ENCODE data around the gene LPCAT2. TPM values are rescaled to one million over a fixed set of nuclear protein-coding genes. Genes with fewer than 3 reads are reported as not detected.

Gene LPCAT2
- total and polyA plus RNA-seq, 2 donors (not counting 1 experiment from before 2014, with no cell fraction given), result 10.2 to 17.8 TPM

DNA sequence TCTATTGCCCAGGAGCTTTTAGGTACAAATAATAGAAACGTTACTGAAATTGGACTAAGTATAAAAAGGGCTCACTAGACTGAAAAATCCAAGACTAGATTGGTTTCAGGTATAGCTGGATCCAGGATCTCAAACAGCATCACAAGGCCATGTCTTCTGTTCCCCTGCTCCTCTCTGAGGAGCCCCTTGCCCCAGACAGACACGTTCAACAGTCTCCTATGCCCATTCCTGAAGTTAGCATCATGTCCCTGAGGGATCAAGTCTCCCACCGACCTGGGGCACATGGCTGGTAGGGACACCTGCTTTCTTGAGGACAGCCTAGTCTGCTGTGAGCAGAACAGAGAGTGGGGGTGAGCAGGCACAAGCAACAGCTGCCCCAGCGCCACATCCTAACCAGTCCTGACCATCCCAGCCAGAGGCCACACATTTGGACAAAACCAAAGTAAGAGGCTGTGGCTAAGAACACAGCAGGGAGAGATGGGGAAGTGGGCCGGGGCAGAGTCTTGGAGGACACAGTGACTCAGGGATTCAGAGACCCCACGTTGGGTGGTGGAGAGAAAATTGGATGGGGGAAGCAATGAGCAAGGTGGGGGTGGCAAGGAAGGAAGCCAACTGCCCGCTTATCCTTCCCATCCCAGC lies 40.4 kb upstream of the LPCAT2 start:
- H3K4me1 ChIP-seq (ENCODE audit: control insufficient read depth, extremely low read depth, insufficient read depth, low read length), result peaks cover 17% of the 10 kb centered on the region
- H3K36me3 ChIP-seq (ENCODE audit: control insufficient read depth, insufficient read depth, low read length), result no peaks in the 10 kb centered on the region
- no peak overlapping the region for H3K4me2 ChIP-seq (ENCODE audit: extremely low read depth, insufficient read depth, low read length)
- no peak for DNase-seq (ENCODE audit: low read depth in 2 of 2)
- H2AFZ ChIP-seq (ENCODE audit: low read length), result no peak overlapping the region
- no peaks in the 10 kb centered on the region for H4K20me1 ChIP-seq (ENCODE audit: control insufficient read depth, extremely low read depth, insufficient read depth, low read length)
- no peaks in the 10 kb centered on the region for H3K9me3 ChIP-seq (ENCODE audit: control insufficient read depth, insufficient read depth, low read depth, low read length)
- no peaks in the 10 kb centered on the region for H3K79me2 ChIP-seq (ENCODE audit: control insufficient read depth, insufficient read depth, low read length)
- no peak overlapping the region for H3K9ac ChIP-seq (ENCODE audit: insufficient read depth, low read length)
- no peak overlapping the region for H3K4me3 ChIP-seq (replicated peaks in 1 of 4; ENCODE audit: control extremely low read depth in 1 of 4, insufficient read depth in 1 of 4, low read depth in 3 of 4, low read length in 4 of 4)
- no peaks in the 10 kb centered on the region for H3K27me3 ChIP-seq (ENCODE audit: control insufficient read depth, insufficient read depth, low read length)
- H3K27ac ChIP-seq (ENCODE audit: insufficient read depth, low read length), result no peak overlapping the region
- TF ChIP-seq, protein P1, sequence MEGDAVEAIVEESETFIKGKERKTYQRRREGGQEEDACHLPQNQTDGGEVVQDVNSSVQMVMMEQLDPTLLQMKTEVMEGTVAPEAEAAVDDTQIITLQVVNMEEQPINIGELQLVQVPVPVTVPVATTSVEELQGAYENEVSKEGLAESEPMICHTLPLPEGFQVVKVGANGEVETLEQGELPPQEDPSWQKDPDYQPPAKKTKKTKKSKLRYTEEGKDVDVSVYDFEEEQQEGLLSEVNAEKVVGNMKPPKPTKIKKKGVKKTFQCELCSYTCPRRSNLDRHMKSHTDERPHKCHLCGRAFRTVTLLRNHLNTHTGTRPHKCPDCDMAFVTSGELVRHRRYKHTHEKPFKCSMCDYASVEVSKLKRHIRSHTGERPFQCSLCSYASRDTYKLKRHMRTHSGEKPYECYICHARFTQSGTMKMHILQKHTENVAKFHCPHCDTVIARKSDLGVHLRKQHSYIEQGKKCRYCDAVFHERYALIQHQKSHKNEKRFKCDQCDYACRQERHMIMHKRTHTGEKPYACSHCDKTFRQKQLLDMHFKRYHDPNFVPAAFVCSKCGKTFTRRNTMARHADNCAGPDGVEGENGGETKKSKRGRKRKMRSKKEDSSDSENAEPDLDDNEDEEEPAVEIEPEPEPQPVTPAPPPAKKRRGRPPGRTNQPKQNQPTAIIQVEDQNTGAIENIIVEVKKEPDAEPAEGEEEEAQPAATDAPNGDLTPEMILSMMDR (conservative IDR thresholded peaks at IDR 0.05 in 1 of 2, IDR thresholded peaks at IDR 0.05 in 1 of 2; ENCODE audit: low read depth in 1 of 2, low read length in 2 of 2), result no peak
- TF ChIP-seq EZH2 (IDR thresholded peaks at IDR 0.05; ENCODE audit: low read length, missing control alignments), result no peak

DNA sequence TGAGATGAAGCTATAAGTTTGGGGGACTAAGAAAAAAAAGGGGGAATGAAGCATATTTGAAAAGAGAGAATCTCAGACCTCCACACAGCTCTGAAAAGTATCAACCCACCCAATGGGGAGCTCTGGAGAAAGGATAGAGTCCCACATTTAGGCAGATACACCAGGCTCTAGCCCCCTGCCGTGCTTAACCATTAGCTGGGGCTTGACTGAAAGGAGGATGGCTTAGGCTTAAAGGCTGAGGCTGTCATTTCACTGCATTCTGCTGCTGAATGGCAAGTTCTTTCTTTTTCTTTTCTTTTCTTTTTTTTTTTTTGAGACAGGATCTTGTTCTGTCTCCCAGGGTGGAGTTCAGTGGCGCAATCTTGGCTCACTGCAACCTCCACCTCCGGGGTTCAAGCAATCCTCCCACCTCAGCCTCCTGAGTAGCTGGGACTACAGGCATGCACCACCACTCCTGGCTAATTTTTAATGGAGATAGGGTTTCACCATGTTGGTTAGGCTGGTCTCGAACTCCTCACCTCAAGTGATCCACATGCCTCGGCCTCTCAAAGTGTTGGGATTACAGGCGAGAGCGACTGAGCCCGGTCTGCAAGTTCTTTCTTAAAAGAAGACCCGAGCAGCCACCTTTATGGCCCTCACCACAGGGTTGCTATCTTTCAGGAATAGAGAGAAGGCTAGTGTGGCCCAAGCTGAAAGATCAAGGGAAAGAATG lies 38.9 kb upstream of the LPCAT2 start:
- Histone ChIP-seq H3K36me3 (ENCODE audit: control insufficient read depth, insufficient read depth, low read length) (no peaks in the 10 kb centered on the region), H3K4me3 (replicated peaks in 1 of 4; ENCODE audit: control extremely low read depth in 1 of 4, insufficient read depth in 1 of 4, low read depth in 3 of 4, low read length in 4 of 4) (no peak overlapping the region), H3K9ac (ENCODE audit: insufficient read depth, low read length) (no peak overlapping the region), H3K27me3 (ENCODE audit: control insufficient read depth, insufficient read depth, low read length) (no peaks in the 10 kb centered on the region), H3K4me2 (ENCODE audit: extremely low read depth, insufficient read depth, low read length) (no peak overlapping the region), H4K20me1 (ENCODE audit: control insufficient read depth, extremely low read depth, insufficient read depth, low read length) (no peaks in the 10 kb centered on the region), H2AFZ (ENCODE audit: low read length) (no peak overlapping the region), H3K27ac (ENCODE audit: insufficient read depth, low read length) (no peak overlapping the region), H3K79me2 (ENCODE audit: control insufficient read depth, insufficient read depth, low read length) (no peaks in the 10 kb centered on the region), H3K9me3 (ENCODE audit: control insufficient read depth, insufficient read depth, low read depth, low read length) (no peaks in the 10 kb centered on the region), H3K4me1 (ENCODE audit: control insufficient read depth, extremely low read depth, insufficient read depth, low read length) (peaks cover 17% of the 10 kb centered on the region)
- DNase-seq (ENCODE audit: low read depth in 2 of 2), result no peak
- TF ChIP-seq, protein P1 (conservative IDR thresholded peaks at IDR 0.05 in 1 of 2, IDR thresholded peaks at IDR 0.05 in 1 of 2; ENCODE audit: low read depth in 1 of 2, low read length in 2 of 2), result no peak
- TF ChIP-seq EZH2 (IDR thresholded peaks at IDR 0.05; ENCODE audit: low read length, missing control alignments), result no peak

DNA sequence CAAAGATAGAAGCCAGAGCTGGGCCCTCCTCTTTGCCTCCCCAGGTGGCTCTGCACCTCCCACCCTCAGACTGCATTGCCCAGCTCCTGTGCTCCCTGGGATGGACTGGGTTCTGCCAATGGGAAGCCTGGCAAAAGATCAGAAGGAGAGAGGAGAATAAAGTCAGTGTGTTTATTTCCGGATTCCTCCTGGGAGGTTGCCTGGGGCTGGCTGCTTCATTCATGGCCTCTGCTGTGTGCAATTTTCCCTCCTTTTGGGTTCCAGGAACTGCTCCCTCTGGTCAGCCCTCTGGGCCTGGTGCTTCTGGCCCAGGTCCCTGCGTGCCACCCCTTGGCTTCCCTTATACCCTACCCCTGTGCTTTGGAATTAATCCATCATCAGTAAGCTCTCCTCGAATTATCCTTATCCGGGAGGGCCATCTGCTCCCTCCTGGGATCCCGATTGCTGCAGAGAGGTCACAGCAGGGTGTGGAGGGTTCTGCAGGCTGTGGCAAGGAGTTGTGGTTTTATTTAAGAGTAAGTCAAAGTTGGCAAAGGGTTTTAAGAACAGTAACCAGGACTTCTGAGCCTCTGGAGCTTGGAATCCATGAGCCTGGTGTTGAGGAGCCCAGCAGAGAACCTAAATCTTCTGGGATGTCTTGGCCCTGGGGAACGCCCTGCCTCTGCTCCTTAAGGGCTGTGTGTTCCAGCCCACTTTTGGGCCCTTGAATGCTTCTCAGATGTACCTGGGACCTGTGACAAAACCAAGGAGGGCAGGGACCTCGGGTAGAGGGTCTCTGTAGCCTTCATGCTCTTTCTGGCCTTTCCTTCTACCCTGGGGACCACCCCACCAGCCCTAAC lies 38.1 kb upstream of the LPCAT2 start:
- no peak overlapping the region for H3K4me3 ChIP-seq (replicated peaks in 1 of 4; ENCODE audit: control extremely low read depth in 1 of 4, insufficient read depth in 1 of 4, low read depth in 3 of 4, low read length in 4 of 4)
- peaks cover 17% of the 10 kb centered on the region for H3K4me1 ChIP-seq (ENCODE audit: control insufficient read depth, extremely low read depth, insufficient read depth, low read length)
- peak overlapping the region; percentile 65 for H3K27ac ChIP-seq (ENCODE audit: insufficient read depth, low read length)
- peak; percentile 52 to 59 for DNase-seq (ENCODE audit: low read depth in 2 of 2)
- H4K20me1 ChIP-seq (ENCODE audit: control insufficient read depth, extremely low read depth, insufficient read depth, low read length), result no peaks in the 10 kb centered on the region
- TF ChIP-seq, protein P1 (conservative IDR thresholded peaks at IDR 0.05 in 1 of 2, IDR thresholded peaks at IDR 0.05 in 1 of 2; ENCODE audit: low read depth in 1 of 2, low read length in 2 of 2), result no peak
- no peak for TF ChIP-seq EZH2 (IDR thresholded peaks at IDR 0.05; ENCODE audit: low read length, missing control alignments)
- no peak overlapping the region for H3K9ac ChIP-seq (ENCODE audit: insufficient read depth, low read length)
- H2AFZ ChIP-seq (ENCODE audit: low read length), result no peak overlapping the region
- no peaks in the 10 kb centered on the region for H3K79me2 ChIP-seq (ENCODE audit: control insufficient read depth, insufficient read depth, low read length)
- H3K27me3 ChIP-seq (ENCODE audit: control insufficient read depth, insufficient read depth, low read length), result no peaks in the 10 kb centered on the region
- no peaks in the 10 kb centered on the region for H3K36me3 ChIP-seq (ENCODE audit: control insufficient read depth, insufficient read depth, low read length)
- no peaks in the 10 kb centered on the region for H3K9me3 ChIP-seq (ENCODE audit: control insufficient read depth, insufficient read depth, low read depth, low read length)
- no peak overlapping the region for H3K4me2 ChIP-seq (ENCODE audit: extremely low read depth, insufficient read depth, low read length)

Data from fibroblast of lung (primary cell).